HEK293 (cell line): ENCODE results near the gene GP9.

Experiments
- CTCF ChIA-PET: fragments of 350-600 bp; formaldehyde crosslinking; extraction: SDS; loops from one replicate; lab custom pipeline; 2021; ENCODE audit warnings: antibody characterized with exemption; lab: Yijun Ruan, JAX
- POLR2A ChIA-PET: fragments of 300-600 bp; formaldehyde crosslinking; extraction: SDS; loops from one replicate; lab custom pipeline; 2020; ENCODE audit warnings: antibody characterized with exemption, inconsistent platforms; lab: Yijun Ruan, JAX
- H3K27ac ChIP-seq: fragments of 200-500 bp; sonication (Bioruptor generic); 2 replicates; pipeline ENCODE4 v1.5.1; 2014; ENCODE audit warnings: low read depth, low read length, control low read depth, inconsistent platforms; ENCODE audit errors: extremely low read depth
- H3K36me3 ChIP-seq, 2 experiments: fragments of 200-500 bp in 1 of 2; sonication (Bioruptor generic) in 1 of 2; 1 replicate in 1 of 2; 2 replicates in 1 of 2; pipeline ENCODE4 v1.5.1; 2014 to 2017; ENCODE audit warnings: inconsistent platforms in 2 of 2, low read length in 2 of 2; ENCODE audit not compliant: control insufficient read depth in 2 of 2, insufficient read depth in 1 of 2
- H3K4me1 ChIP-seq: fragments of 200-500 bp; sonication (Bioruptor generic); 2 replicates; pipeline ENCODE4 v1.5.1; 2014; ENCODE audit warnings: mild to moderate bottlenecking, low read length, inconsistent platforms; ENCODE audit not compliant: control insufficient read depth, insufficient read depth
- H3K4me3 ChIP-seq: 2 replicates; pipeline ENCODE4 v1.5.1; 2011; ENCODE audit warnings: low read depth, mild to moderate bottlenecking, control low read depth, low read length, moderate library complexity
- H3K9me3 ChIP-seq: fragments of 200-500 bp; sonication (Bioruptor generic); 2 replicates; pipeline ENCODE4 v1.5.1; 2014; ENCODE audit warnings: low read depth, low read length, inconsistent platforms; ENCODE audit not compliant: control insufficient read depth, insufficient read depth
- IKZF3 ChIP-seq: fragments of 450-650 bp; IDR thresholded peaks from 2 replicates; pipeline ENCODE4 v1.5.0; 2018; ENCODE audit warnings: missing biosample characterization, mild to moderate bottlenecking, missing genetic modification characterization, moderate library complexity
- PBX3 ChIP-seq: sonication (generic); formaldehyde crosslinking; IDR thresholded peaks from 2 replicates; pipeline ENCODE4 v1.8.1; 2022; ENCODE audit warnings: mild to moderate bottlenecking, moderate library complexity, missing genetic modification reagents
- ZBTB8A ChIP-seq: fragments of 450-650 bp; formaldehyde crosslinking; IDR thresholded peaks from 2 replicates; pipeline ENCODE4 v1.5.1; 2016; ENCODE audit warnings: missing biosample characterization, missing genetic modification characterization
- ZFP3 ChIP-seq: fragments of 450-650 bp; formaldehyde crosslinking; IDR thresholded peaks from 2 replicates; pipeline ENCODE4 v1.5.1; 2016; ENCODE audit warnings: low read depth, missing biosample characterization, missing genetic modification characterization
- ZNF112 ChIP-seq: fragments of 450-650 bp; formaldehyde crosslinking; IDR thresholded peaks from 2 replicates; pipeline ENCODE4 v1.5.0; 2017; ENCODE audit warnings: missing biosample characterization, missing genetic modification characterization
- ZNF24 ChIP-seq: fragments of 450-650 bp; formaldehyde crosslinking; IDR thresholded peaks from 2 replicates; pipeline ENCODE4 v1.5.1; 2016; ENCODE audit warnings: missing biosample characterization, missing genetic modification characterization
- ZNF266 ChIP-seq: fragments of 450-650 bp; formaldehyde crosslinking; IDR thresholded peaks from 2 replicates; pipeline ENCODE4 v1.5.1; 2016; ENCODE audit warnings: missing biosample characterization, missing genetic modification characterization, low read depth
- ZNF311 ChIP-seq: fragments of 450-650 bp; formaldehyde crosslinking; IDR thresholded peaks from 2 replicates; pipeline ENCODE4 v1.5.1; 2017; ENCODE audit warnings: missing biosample characterization, missing genetic modification characterization, borderline replicate concordance
- ZNF335 ChIP-seq: fragments of 450-650 bp; formaldehyde crosslinking; conservative IDR thresholded peaks from 2 replicates; pipeline ENCODE4 v1.5.1; 2016; ENCODE audit warnings: missing biosample characterization, missing genetic modification characterization
- ZNF341 ChIP-seq: fragments of 450-650 bp; formaldehyde crosslinking; IDR thresholded peaks from 2 replicates; pipeline ENCODE4; 2016; ENCODE audit warnings: low read depth, missing biosample characterization, missing genetic modification characterization
- ZNF366 ChIP-seq: fragments of 450-650 bp; formaldehyde crosslinking; conservative IDR thresholded peaks from 2 replicates; pipeline ENCODE4 v1.5.1; 2016; ENCODE audit warnings: missing biosample characterization, missing genetic modification characterization
- ZNF398 ChIP-seq: fragments of 450-650 bp; formaldehyde crosslinking; IDR thresholded peaks from 2 replicates; pipeline ENCODE4 v1.5.1; 2017; ENCODE audit warnings: missing biosample characterization, missing genetic modification characterization
- ZNF513 ChIP-seq: fragments of 450-650 bp; IDR thresholded peaks from 2 replicates; pipeline ENCODE4 v1.5.1; 2018; ENCODE audit warnings: missing biosample characterization, missing genetic modification characterization
- ZNF555 ChIP-seq: fragments of 450-650 bp; formaldehyde crosslinking; conservative IDR thresholded peaks from 2 replicates; pipeline ENCODE4 v1.5.1; 2017; ENCODE audit warnings: missing biosample characterization, mild to moderate bottlenecking, missing genetic modification characterization, inconsistent platforms
- ZNF571 ChIP-seq: fragments of 450-650 bp; formaldehyde crosslinking; IDR thresholded peaks from 2 replicates; pipeline ENCODE4 v1.5.0; 2017; ENCODE audit warnings: missing biosample characterization, missing genetic modification characterization
- ZNF600 ChIP-seq: fragments of 450-650 bp; formaldehyde crosslinking; IDR thresholded peaks from 2 replicates; pipeline ENCODE4 v1.5.1; 2016; ENCODE audit warnings: missing biosample characterization, missing genetic modification characterization
- ZNF792 ChIP-seq: fragments of 450-650 bp; formaldehyde crosslinking; IDR thresholded peaks from 2 replicates; pipeline ENCODE4 v1.5.1; 2016; ENCODE audit warnings: missing biosample characterization, missing genetic modification characterization
- TF ChIP-seq, protein P1 (sequence below): fragments of 450-650 bp; formaldehyde crosslinking; IDR thresholded peaks from 2 replicates; pipeline ENCODE4 v1.5.1; 2016; ENCODE audit warnings: missing biosample characterization, missing genetic modification characterization
- TF ChIP-seq, protein P2 (sequence below): fragments of 450-650 bp; formaldehyde crosslinking; IDR thresholded peaks from 2 replicates; pipeline ENCODE4 v1.5.1; 2016; ENCODE audit warnings: missing biosample characterization, missing genetic modification characterization
- TF ChIP-seq, protein P3 (sequence below): fragments of 450-650 bp; formaldehyde crosslinking; IDR thresholded peaks from 2 replicates; pipeline ENCODE4 v1.5.1; 2017; ENCODE audit warnings: missing biosample characterization, missing genetic modification characterization

Gene GP9

GRCh38 chr3:129031476-129032215 lies 28.9 kb upstream of the GP9 start:
- Histone ChIP-seq H3K36me3 (no peaks in the 10 kb centered on the region), H3K27ac (no peak overlapping the region), H3K4me1 (no peaks in the 10 kb centered on the region), H3K9me3 (no peaks in the 10 kb centered on the region), H3K4me3 (no peak overlapping the region)
- TF ChIP-seq ZNF792 (tag by site-specific recombination) (no peak), ZNF311 (tag by site-specific recombination) (no peak), ZNF555 (tag by site-specific recombination) (no peak), ZNF341 (no peak)
- CTCF ChIA-PET = interaction anchor here (2.0 kb wide), 1 partner anchor 22 kb away, joined by 9 read pairs; no protein-coding TSS in a partner anchor
- POLR2A ChIA-PET = interaction anchor here (0.5 kb wide), 1 partner anchor 118 kb away, joined by 3 read pairs; no protein-coding TSS in a partner anchor

- Histone ChIP-seq H3K4me1 (no peaks in the 10 kb centered on the region), H3K9me3 (no peaks in the 10 kb centered on the region), H3K27ac (no peak overlapping the region), H3K36me3 (no peaks in the 10 kb centered on the region), H3K4me3 (no peak overlapping the region)
- ChIA-PET POLR2A (no interaction called here), CTCF (interaction anchor here (1.8 kb wide), 1 partner anchor 21 kb away, joined by 8 read pairs; no protein-coding TSS in a partner anchor)
- TF ChIP-seq ZNF112 = no peak
- TF ChIP-seq, protein P1, sequence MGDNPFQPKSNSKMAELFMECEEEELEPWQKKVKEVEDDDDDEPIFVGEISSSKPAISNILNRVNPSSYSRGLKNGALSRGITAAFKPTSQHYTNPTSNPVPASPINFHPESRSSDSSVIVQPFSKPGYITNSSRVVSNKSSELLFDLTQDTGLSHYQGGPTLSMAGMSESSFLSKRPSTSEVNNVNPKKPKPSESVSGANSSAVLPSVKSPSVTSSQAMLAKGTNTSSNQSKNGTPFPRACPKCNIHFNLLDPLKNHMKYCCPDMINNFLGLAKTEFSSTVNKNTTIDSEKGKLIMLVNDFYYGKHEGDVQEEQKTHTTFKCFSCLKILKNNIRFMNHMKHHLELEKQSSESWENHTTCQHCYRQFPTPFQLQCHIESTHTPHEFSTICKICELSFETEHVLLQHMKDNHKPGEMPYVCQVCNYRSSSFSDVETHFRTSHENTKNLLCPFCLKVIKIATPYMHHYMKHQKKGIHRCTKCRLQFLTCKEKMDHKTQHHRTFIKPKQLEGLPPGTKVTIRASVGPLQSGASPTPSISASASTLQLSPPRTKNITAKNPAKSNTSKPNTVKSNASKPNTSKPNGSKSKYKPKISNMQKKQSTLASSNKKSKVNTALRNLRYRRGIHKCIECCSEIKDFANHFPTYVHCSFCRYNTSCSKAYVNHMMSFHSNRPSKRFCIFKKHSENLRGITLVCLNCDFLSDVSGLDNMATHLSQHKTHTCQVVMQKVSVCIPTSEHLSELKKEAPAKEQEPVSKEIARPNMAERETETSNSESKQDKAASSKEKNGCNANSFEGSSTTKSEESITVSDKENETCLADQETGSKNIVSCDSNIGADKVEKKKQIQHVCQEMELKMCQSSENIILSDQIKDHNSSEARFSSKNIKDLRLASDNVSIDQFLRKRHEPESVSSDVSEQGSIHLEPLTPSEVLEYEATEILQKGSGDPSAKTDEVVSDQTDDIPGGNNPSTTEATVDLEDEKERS (tag by site-specific recombination) = no peak
- TF ChIP-seq ZNF366 (tag by site-specific recombination) = no peak
- no peak for TF ChIP-seq ZNF341
- no peak for TF ChIP-seq ZNF266 (tag by site-specific recombination)
- no peak for TF ChIP-seq ZBTB8A
Observed at GRCh38 chr3:129032716-129033115, 27.9 kb upstream of the GP9 start.

- H3K36me3 ChIP-seq = no peaks in the 10 kb centered on the region
- TF ChIP-seq ZNF398 = no peak
- TF ChIP-seq ZNF513 (tag by site-specific recombination) = no peak
- no peak for TF ChIP-seq PBX3
- TF ChIP-seq ZNF600 (tag by site-specific recombination) = no peak
- no peak for TF ChIP-seq ZNF24
- TF ChIP-seq, protein P2, sequence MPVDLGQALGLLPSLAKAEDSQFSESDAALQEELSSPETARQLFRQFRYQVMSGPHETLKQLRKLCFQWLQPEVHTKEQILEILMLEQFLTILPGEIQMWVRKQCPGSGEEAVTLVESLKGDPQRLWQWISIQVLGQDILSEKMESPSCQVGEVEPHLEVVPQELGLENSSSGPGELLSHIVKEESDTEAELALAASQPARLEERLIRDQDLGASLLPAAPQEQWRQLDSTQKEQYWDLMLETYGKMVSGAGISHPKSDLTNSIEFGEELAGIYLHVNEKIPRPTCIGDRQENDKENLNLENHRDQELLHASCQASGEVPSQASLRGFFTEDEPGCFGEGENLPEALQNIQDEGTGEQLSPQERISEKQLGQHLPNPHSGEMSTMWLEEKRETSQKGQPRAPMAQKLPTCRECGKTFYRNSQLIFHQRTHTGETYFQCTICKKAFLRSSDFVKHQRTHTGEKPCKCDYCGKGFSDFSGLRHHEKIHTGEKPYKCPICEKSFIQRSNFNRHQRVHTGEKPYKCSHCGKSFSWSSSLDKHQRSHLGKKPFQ = no peak
- TF ChIP-seq ZNF571 (tag by site-specific recombination) = no peak
- TF ChIP-seq IKZF3 = no peak
- no peak for TF ChIP-seq ZNF335
- no peak for TF ChIP-seq ZFP3 (tag by site-specific recombination)
- TF ChIP-seq, protein P3, sequence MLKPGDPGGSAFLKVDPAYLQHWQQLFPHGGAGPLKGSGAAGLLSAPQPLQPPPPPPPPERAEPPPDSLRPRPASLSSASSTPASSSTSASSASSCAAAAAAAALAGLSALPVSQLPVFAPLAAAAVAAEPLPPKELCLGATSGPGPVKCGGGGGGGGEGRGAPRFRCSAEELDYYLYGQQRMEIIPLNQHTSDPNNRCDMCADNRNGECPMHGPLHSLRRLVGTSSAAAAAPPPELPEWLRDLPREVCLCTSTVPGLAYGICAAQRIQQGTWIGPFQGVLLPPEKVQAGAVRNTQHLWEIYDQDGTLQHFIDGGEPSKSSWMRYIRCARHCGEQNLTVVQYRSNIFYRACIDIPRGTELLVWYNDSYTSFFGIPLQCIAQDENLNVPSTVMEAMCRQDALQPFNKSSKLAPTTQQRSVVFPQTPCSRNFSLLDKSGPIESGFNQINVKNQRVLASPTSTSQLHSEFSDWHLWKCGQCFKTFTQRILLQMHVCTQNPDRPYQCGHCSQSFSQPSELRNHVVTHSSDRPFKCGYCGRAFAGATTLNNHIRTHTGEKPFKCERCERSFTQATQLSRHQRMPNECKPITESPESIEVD = no peak
- TF ChIP-seq, all 188 proteins: peak for 0
- Histone ChIP-seq H3K4me1 (no peaks in the 10 kb centered on the region), H3K9me3 (no peaks in the 10 kb centered on the region), H3K27ac (no peak overlapping the region), H3K4me3 (no peak overlapping the region)
- POLR2A ChIA-PET = no interaction called here
- CTCF ChIA-PET = interaction anchor here (1.8 kb wide), 1 partner anchor 20 kb away, joined by 8 read pairs; no protein-coding TSS in a partner anchor
Observed at GRCh38 chr3:129033151-129033550, 27.4 kb upstream of the GP9 start.
